Astrocyte of the spinal cord (primary cell): ENCODE results near the gene AKIP1.
A peak's percentile ranks its signal among the peaks of the same experiment; 100 is the strongest.

Experiments
- DNase-seq: peaks from one replicate; pipeline ENCODE4 v3.0.0; 2011; ENCODE audit warnings: low read depth, low spot score
- H3K4me3 ChIP-seq: 2 replicates; pipeline ENCODE4 v1.5.1; 2011; ENCODE audit warnings: low read depth, mild to moderate bottlenecking, low read length, moderate library complexity
- in situ Hi-C: cut with HindIII; loops from 2 replicates; pipeline ENCODE4 v1.10.0; 2017; ENCODE audit warnings: low sequenced_read_pairs
- TF ChIP-seq, protein P1 (sequence below): IDR thresholded peaks from 2 replicates; pipeline ENCODE4 v1.5.1; 2012; ENCODE audit warnings: low read depth, mild to moderate bottlenecking, low read length, inconsistent platforms

The AKIP1 gene, protein sequence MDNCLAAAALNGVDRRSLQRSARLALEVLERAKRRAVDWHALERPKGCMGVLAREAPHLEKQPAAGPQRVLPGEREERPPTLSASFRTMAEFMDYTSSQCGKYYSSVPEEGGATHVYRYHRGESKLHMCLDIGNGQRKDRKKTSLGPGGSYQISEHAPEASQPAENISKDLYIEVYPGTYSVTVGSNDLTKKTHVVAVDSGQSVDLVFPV

DNA sequence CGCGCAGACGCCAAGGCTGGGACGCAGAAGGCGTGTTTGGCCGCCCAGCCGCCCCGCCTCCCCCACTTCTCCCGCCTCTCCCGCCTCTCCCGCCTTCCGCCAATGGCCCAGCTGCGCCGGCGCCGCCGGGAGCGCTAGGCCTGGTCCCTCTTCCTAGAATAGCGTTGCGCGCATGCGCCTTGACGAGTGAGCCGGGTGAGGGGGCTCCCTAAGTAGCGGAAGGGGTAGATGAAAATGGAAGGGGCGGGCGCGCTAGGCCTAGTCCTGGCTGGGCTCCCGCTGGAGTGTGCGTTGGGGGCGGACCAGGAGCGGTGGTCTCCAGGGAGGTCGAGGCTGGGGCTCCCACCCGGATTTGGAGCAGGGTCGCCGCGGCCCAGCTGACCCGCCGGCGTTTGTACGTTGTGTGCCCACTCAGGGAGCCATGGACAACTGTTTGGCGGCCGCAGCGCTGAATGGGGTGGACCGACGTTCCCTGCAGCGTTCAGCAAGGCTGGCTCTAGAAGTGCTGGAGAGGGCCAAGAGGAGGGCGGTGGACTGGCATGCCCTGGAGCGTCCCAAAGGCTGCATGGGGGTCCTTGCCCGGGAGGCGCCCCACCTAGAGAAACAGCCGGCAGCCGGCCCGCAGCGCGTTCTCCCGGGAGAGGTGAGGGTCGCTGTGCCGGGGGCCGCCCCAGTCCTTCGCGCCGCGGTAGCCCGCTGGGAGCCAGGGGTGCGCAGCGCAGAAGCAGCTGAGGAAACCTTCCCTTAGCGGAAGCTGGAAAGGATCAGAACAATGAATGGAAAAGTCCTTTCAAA, at the start of gene AKIP1:
Gene AKIP1, plus strand, starts transcription at position 161 of the 795 bp plus-strand sequence. Its CDS starts 261 bp downstream, at position 422.
- TF ChIP-seq, protein P1, sequence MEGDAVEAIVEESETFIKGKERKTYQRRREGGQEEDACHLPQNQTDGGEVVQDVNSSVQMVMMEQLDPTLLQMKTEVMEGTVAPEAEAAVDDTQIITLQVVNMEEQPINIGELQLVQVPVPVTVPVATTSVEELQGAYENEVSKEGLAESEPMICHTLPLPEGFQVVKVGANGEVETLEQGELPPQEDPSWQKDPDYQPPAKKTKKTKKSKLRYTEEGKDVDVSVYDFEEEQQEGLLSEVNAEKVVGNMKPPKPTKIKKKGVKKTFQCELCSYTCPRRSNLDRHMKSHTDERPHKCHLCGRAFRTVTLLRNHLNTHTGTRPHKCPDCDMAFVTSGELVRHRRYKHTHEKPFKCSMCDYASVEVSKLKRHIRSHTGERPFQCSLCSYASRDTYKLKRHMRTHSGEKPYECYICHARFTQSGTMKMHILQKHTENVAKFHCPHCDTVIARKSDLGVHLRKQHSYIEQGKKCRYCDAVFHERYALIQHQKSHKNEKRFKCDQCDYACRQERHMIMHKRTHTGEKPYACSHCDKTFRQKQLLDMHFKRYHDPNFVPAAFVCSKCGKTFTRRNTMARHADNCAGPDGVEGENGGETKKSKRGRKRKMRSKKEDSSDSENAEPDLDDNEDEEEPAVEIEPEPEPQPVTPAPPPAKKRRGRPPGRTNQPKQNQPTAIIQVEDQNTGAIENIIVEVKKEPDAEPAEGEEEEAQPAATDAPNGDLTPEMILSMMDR: no peak
- in situ Hi-C loops: no loop called here
- peak within 1 kb of the TSS; percentile 80 for H3K4me3 ChIP-seq
- peak; percentile 97 for DNase-seq

DNA sequence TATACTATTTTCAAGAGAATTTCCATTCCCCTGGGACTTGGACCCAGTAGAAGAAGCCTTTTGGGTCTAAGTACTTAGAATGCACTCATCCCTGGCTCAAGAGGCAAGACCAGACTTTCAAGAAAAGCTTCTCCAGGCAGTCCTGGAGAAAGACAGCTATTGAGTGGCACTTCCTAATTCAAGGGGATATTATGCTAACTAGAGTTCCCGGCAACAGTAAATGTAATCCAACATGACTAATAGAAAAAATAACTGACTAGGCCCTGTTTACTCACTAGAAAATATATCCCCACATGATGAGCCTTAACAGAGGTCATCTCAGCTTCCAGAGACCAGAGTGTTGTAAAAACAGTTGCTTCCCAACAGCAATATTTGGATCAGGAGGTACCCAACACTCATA, 47.2 kb upstream of the AKIP1 start:
- TF ChIP-seq, protein P1: no peak
- in situ Hi-C loops: no loop called here
- no peak overlapping the region for H3K4me3 ChIP-seq
- DNase-seq: peak; percentile 69

DNA sequence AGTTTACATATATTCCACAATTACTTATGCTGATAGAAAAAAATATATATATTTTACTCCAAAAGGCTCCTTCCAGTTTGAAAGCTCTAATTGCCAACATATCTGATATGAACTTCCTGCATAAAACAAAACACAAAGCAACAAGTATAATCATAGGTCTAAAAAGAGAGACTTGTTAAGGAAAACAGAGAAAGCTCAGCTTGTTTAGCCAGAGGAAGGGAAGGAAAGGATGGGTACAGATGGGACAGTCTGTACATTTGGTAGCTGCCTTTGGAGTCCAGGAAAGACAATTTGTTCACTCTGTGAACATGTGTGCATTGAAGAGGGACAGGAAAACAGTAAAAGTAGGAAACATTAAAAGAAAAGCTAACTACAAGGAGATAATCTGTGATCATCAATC, 45.7 kb upstream of the AKIP1 start:
- TF ChIP-seq, protein P1: no peak
- DNase-seq: no peak
- no peak overlapping the region for H3K4me3 ChIP-seq
- in situ Hi-C loops: no loop called here

DNA sequence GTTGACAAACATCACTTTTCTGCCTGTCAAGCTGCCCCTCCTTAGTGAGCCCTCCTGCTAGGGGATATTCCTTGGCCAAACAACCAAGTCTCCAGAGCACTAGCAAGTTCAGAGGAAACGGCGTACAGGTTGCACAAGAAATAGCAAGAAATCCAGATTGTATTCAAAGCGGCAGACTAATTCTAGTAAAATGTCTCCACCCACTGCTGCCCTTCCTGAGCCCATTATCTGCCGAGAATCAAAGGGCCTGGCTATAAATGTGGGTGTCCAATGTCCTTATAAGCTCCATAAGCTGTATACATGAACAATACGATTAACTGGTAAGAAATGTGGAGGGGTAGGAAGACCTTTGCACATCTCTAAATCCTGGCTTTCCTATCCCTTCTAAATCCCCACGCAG, 44.0 kb upstream of the AKIP1 start:
- no peak overlapping the region for H3K4me3 ChIP-seq
- DNase-seq: no peak
- TF ChIP-seq, protein P1: no peak
- in situ Hi-C loops: no loop called here

DNA sequence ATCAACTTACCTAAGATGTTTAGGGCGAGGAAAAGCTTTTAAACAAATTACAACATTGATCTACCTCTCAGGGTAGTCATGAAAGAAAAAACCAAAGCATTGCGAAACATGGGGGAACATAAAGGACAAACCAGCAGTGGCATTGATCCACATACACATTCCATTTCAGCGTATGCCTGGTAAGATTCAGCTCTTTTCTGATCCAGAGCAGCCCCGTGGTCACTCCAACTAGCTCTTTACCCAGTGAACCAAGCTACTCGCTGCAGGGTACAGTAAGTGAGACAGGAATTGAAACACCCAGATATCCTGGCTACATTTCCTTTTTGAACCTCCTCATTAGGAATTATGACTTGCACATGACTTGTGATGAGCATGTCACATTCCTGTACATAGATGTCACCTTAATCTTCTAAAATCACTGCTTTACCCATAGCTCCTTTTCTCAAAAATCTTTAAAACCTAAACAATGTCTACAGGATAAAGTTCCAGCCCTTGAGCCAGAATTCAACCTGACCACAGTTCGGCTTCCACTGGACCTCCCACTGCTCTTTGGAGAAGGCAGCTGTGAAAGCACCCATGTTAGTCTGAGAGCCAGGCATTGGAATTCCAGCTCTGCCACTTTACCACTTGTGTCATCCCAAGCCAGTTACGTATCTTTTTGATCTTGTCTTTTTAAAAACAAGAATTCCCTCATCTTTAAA, 42.9 kb upstream of the AKIP1 start:
- H3K4me3 ChIP-seq: no peak overlapping the region
- TF ChIP-seq, protein P1: no peak
- peak; percentile 44 for DNase-seq
- in situ Hi-C loops: no loop called here

DNA sequence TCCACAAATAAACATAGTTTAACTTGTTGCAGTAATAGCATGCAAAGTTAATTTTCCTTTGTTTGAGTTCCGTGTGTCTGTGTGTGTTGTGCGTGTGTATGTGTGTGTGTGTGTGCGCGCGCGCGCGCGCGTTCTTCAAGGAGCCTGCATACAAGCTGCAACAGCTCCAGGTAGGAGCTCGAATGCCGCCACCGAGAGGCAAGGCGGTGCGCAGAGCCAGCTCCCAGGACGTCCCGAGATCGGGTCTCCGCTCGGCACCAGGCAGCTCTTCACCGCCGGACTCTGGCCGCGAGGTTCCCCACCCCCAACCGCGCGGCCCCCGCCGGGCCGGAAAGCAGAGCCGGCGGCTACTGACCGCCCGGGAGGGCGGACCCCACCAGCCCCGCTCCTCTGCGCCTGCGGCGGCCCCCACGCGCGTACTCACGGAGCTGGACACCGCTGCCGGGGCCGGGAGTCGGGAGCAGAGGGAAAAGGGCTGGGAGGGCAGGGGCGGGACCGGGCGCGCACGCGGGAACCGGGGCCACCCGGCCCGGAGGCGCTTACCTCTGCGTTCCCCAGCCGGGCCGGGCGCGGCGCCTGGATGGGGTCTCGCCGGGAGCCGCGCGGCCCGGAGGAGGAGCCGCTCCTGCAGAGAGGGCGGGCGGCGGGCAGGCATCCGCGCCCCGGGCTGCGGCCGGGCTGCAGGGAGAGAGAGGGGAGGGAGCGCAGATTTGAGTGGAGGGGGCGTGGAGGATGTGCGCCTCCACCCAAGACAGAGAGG, 40.4 kb upstream of the AKIP1 start:
- peak overlapping the region; percentile 61 for H3K4me3 ChIP-seq
- TF ChIP-seq, protein P1: peak; percentile 9
- in situ Hi-C loops: no loop called here
- DNase-seq: peak; percentile 80
